ENCODE results near the gene SLC5A10.

The SLC5A10 gene

GRCh38 chr17:18986541-18987229 is 34.7 kb downstream of the SLC5A10 start:
- DNase-seq: no peak

GRCh38 chr17:18987230-18987610 is 35.3 kb downstream of the SLC5A10 start:
- no peak for DNase-seq

GRCh38 chr17:18987862-18988545 is 36.0 kb downstream of the SLC5A10 start:
- DNase-seq: no peak

GRCh38 chr17:18988546-18989173 is 36.7 kb downstream of the SLC5A10 start:
- DNase-seq: no peak

- DNase-seq: no peak
These were observed 38.4 kb downstream of the SLC5A10 start for GRCh38 chr17:18990331-18990730.

GRCh38 chr17:18991531-18992315 is 39.8 kb downstream of the SLC5A10 start:
- no peak for DNase-seq

GRCh38 chr17:18992454-18993130 is 40.6 kb downstream of the SLC5A10 start:
- no peak for DNase-seq

- peak; percentile 19 for DNase-seq
These were observed 42.1 kb downstream of the SLC5A10 start for GRCh38 chr17:18993905-18994526.

GRCh38 chr17:18994631-18995030 is 42.7 kb downstream of the SLC5A10 start:
- no peak for DNase-seq

GRCh38 chr17:18995220-18995619 is 43.3 kb downstream of the SLC5A10 start:
- no peak for DNase-seq

- DNase-seq: no peak
These were observed 44.5 kb downstream of the SLC5A10 start for GRCh38 chr17:18996458-18996857.

- no peak for DNase-seq
These were observed 45.8 kb downstream of the SLC5A10 start for GRCh38 chr17:18997650-18998196.

- DNase-seq: no peak
These were observed 47.4 kb downstream of the SLC5A10 start for GRCh38 chr17:18999394-18999793.

GRCh38 chr17:18999911-19000310 is 47.9 kb downstream of the SLC5A10 start:
- DNase-seq: no peak

GRCh38 chr17:19000531-19001325 is 48.8 kb downstream of the SLC5A10 start:
- peak; percentile 47 for DNase-seq

GRCh38 chr17:19001907-19002590 is 50.1 kb downstream of the SLC5A10 start:
- no peak for DNase-seq

GRCh38 chr17:19002805-19003542 is 51.0 kb downstream of the SLC5A10 start:
- peak; percentile 65 for DNase-seq

- peak; percentile 50 for DNase-seq
These were observed 51.8 kb downstream of the SLC5A10 start for GRCh38 chr17:19003543-19004420.

Measured in fibroblast of skin of right biceps (primary cell).